Measurements from ENCODE around the gene COQ2. TPM values are rescaled to one million over a fixed set of nuclear protein-coding genes. Genes with fewer than 3 reads are reported as not detected.

The COQ2 gene
- total RNA-seq, 1 experiment from 2014 or later: 15.3 TPM

DNA sequence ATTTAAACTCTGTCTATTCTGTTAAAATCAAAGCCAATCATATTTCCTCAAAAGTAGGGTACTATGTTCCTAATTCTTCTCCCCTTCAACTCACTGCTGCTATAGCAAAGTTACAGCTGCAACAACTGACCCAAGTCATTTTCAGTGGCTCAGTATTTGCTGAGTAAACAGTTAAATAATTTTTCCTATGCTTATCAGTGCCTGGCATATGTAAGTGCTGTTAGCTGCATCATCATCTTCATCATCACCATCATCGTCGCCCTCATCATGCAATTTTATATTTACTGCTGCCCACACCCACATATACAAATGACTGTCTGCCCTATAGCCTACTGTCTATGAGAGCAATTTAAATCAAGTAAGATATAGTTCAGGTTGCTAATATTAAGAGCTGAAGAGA is 21.9 kb downstream of the COQ2 start:
- no peaks in the 10 kb centered on the region for H3K27me3 ChIP-seq (replicated peaks; ENCODE audit: insufficient read depth, low read depth, low read length, poor library complexity)
- no peaks in the 10 kb centered on the region for H3K36me3 ChIP-seq (ENCODE audit: insufficient read depth, low read length, poor library complexity, severe bottlenecking)
- no peak for TF ChIP-seq CTCF (conservative IDR thresholded peaks at IDR 0.05; ENCODE audit: low read depth, low read length)
- TF ChIP-seq EZH2 (IDR thresholded peaks at IDR 0.05; ENCODE audit: borderline replicate concordance, low read depth, low read length, poor library complexity, severe bottlenecking): no peak
- no peak for DNase-seq (ENCODE audit: low spot score)
- BruUV-seq (replicated peaks): no TSS peak
- no peaks in the 10 kb centered on the region for H3K4me1 ChIP-seq (ENCODE audit: insufficient read depth, low read length, poor library complexity, severe bottlenecking)
- no peak overlapping the region for H3K27ac ChIP-seq (ENCODE audit: low read depth, low read length, poor library complexity, severe bottlenecking)
- POLR2A ChIA-PET (ENCODE audit: low non-redundant PET): no interaction called here
- no peak overlapping the region for H3K4me3 ChIP-seq (ENCODE audit: low read depth, low read length, poor library complexity, severe bottlenecking)
- intact Hi-C loops (cut with micrococcal nuclease; ENCODE audit: unreplicated experiment): loop anchor here (5.0 kb wide), 1 partner anchor 190 kb away; no protein-coding TSS in a partner anchor
- no peaks in the 10 kb centered on the region for H3K9me3 ChIP-seq (ENCODE audit: low read depth, low read length, poor library complexity, severe bottlenecking)
- CTCF ChIA-PET: no interaction called here

DNA sequence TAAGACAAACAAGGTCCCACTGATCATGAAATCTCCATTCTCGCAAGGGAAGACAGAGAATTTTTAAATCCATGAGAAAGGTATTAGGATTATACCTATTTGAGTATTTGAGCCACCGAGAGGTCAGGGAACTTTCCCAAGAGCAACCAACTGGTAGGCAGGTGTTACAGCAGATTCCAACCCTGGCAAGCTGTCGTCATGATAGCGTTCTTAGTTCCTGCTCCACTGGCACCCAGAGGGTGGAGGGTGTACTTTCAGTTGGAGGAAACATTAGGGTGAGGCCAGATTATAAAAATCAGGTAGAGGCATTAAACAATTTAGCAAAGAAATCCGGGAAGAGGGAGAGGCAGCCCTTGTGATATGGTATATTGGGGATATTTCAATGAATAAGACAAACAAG is 23.3 kb downstream of the COQ2 start:
- CTCF ChIA-PET: interaction anchor here (0.7 to 1.2 kb wide), 3 partner anchors 409 to 800 kb away, joined by 3 to 7 read pairs (median 3); no protein-coding TSS in a partner anchor
- no TSS peak for BruUV-seq (replicated peaks)
- Histone ChIP-seq H3K27me3 (replicated peaks; ENCODE audit: insufficient read depth, low read depth, low read length, poor library complexity) (no peaks in the 10 kb centered on the region), H3K36me3 (ENCODE audit: insufficient read depth, low read length, poor library complexity, severe bottlenecking) (no peaks in the 10 kb centered on the region), H3K27ac (ENCODE audit: low read depth, low read length, poor library complexity, severe bottlenecking) (no peak overlapping the region), H3K4me1 (ENCODE audit: insufficient read depth, low read length, poor library complexity, severe bottlenecking) (no peaks in the 10 kb centered on the region), H3K9me3 (ENCODE audit: low read depth, low read length, poor library complexity, severe bottlenecking) (no peaks in the 10 kb centered on the region), H3K4me3 (ENCODE audit: low read depth, low read length, poor library complexity, severe bottlenecking) (no peak overlapping the region)
- POLR2A ChIA-PET (ENCODE audit: low non-redundant PET): no interaction called here
- intact Hi-C loops (cut with micrococcal nuclease; ENCODE audit: unreplicated experiment): loop anchor here (5.0 kb wide), 1 partner anchor 189 kb away; no protein-coding TSS in a partner anchor
- no peak for DNase-seq (ENCODE audit: low spot score)
- TF ChIP-seq CTCF (conservative IDR thresholded peaks at IDR 0.05; ENCODE audit: low read depth, low read length) (no peak), EZH2 (IDR thresholded peaks at IDR 0.05; ENCODE audit: borderline replicate concordance, low read depth, low read length, poor library complexity, severe bottlenecking) (no peak)

GRCh38 chr4:83259586-83259985 is 25.0 kb downstream of the COQ2 start:
- ChIA-PET POLR2A (ENCODE audit: low non-redundant PET) (no interaction called here), CTCF (no interaction called here)
- Histone ChIP-seq H3K9me3 (ENCODE audit: low read depth, low read length, poor library complexity, severe bottlenecking) (no peaks in the 10 kb centered on the region), H3K27me3 (replicated peaks; ENCODE audit: insufficient read depth, low read depth, low read length, poor library complexity) (no peaks in the 10 kb centered on the region), H3K36me3 (ENCODE audit: insufficient read depth, low read length, poor library complexity, severe bottlenecking) (no peaks in the 10 kb centered on the region), H3K4me1 (ENCODE audit: insufficient read depth, low read length, poor library complexity, severe bottlenecking) (no peaks in the 10 kb centered on the region), H3K4me3 (ENCODE audit: low read depth, low read length, poor library complexity, severe bottlenecking) (no peak overlapping the region), H3K27ac (ENCODE audit: low read depth, low read length, poor library complexity, severe bottlenecking) (no peak overlapping the region)
- TF ChIP-seq EZH2 (IDR thresholded peaks at IDR 0.05; ENCODE audit: borderline replicate concordance, low read depth, low read length, poor library complexity, severe bottlenecking) (no peak), CTCF (conservative IDR thresholded peaks at IDR 0.05; ENCODE audit: low read depth, low read length) (no peak)
- BruUV-seq (replicated peaks): no TSS peak
- no peak for DNase-seq (ENCODE audit: low spot score)
- intact Hi-C loops (cut with micrococcal nuclease; ENCODE audit: unreplicated experiment): no loop called here

All from A673 (cell line).